Glomerular visceral epithelial cell (primary cell): Measurements from ENCODE around the gene SNAPC2.
A peak's percentile ranks its signal among the peaks of the same experiment; 100 is the strongest.

Experiments
- DNase-seq: peaks from one replicate; pipeline ENCODE4 v3.0.0-alpha.2; 2016; ENCODE audit errors: extremely low spot score

SNAPC2 gene

GRCh38 chr19:7888826-7889217 is 31.3 kb upstream of the SNAPC2 start:
- no peak for DNase-seq

DNA sequence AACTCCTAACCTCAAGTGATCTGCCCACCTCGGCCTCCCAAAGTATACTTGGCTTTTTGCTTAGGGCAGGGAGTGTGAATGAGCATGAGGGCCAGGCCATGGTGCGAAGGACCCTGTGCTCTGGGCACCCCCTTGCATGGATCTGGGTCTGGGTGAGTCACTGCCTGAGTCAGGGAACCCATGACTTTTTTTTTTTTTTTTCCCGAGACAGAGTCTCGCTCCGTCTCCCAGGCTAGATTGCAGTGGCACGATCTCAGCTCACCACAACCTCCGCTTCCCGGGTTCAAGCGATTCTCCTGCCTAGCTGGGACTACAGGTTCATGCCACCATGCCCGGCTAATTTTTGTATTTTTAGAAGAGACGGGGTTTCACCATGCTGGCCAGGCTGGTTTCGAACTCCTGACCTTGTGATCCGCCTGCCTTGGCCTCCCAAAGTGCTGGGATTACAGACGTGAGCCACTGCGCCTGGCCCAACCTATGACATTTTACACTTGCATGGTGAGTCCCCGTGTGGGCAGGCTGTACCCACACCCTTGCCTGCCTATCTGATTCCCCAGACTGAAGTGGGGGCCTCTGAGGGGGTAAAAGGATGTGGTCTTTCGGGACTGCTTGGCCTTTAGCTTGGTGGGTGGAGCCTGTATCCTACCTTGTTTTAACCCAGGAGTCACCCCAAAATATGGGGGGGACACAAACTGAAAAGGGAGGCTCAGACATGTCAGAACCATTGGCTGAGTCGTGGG is 26.6 kb upstream of the SNAPC2 start:
- DNase-seq: peak; percentile 81

DNA sequence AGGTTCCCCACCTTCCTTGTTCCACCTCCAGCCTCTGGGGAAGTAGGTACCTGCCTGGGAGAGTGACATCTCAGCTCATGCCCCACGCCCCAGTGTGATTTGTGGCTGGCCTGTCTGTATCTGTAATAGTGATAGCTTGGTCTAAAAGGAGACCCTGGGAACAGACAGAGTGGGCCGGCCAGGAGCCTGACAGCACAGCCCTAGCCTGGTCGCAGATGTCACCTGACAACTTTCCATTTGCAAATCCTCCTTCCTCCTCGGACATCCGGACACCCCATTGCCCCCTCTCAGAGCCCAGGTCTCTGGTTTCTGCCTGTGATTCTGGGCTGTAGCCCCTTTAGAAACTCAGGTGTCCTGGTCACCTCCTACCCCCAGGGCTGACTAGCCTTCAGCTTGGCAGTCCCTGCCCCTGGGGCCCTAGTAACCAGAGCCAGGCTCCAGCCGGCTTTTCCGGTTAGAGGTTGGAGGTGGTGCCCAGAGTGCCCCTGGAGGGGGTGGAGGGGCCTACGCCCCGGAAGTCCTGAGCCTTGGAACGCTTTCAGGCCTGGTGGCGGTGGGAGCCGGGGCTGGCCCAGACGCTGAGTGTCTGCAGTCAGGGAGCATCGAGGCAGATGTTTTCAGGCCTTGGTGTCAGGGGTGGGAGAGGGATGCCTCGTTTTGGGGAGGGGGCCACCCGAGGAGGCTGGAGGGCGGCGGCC is 25.4 kb upstream of the SNAPC2 start:
- DNase-seq: no peak

DNA sequence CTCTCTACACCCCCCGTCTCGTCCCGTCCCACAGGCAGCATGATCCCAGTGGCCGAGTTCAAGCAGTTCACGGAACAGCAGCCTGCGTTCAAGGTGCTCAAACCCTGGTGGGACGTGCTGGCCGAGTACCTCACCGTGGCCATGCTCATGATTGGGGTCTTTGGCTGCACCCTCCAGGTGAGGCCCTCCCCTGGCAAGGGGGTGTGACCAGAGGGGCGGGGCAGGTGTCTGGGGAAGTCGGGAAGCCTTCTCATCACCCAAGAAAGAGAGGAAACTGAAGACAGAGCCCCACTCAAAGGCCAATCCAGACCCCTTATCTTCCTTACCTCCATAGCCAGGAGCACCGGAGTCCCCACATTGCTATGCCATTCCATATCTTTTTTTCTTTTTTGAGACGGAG is 24.6 kb upstream of the SNAPC2 start:
- DNase-seq: no peak

DNA sequence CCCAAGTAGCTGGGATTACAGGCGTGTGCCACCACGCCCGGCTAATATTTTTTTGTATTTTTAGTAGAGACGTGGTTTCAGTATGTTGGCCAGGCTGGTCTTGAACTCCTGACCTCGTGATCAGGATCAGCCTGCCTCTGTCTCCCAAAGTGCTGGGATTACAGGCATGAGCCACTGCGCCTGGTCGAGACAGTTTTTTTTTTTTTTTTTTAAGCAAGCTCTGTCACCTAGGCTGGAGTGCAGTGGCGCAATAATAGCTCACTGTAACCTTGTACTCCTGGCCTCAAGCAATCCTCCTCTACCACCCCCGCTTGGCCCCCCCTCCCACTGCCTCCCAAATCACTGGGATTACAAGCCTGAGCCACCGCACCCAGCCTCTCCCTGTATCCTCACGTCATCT is 22.8 kb upstream of the SNAPC2 start:
- DNase-seq: no peak

DNA sequence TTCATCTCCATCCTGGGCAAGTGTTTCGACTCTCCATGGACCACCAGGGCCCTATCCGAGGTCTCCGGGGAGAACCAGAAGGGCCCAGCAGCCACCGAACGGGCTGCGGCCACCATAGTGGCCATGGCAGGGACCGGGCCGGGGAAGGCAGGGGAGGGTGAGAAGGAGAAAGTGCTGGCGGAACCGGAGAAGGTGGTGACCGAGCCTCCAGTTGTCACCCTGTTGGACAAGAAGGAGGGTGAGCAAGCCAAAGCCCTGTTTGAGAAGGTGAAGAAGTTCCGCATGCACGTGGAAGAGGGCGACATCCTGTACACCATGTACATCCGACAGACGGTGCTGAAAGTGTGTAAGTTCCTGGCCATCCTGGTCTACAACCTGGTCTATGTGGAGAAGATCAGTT is 21.2 kb upstream of the SNAPC2 start:
- no peak for DNase-seq

GRCh38 chr19:7899751-7900378 is 20.3 kb upstream of the SNAPC2 start:
- DNase-seq: no peak

GRCh38 chr19:7900401-7900870 is 19.7 kb upstream of the SNAPC2 start:
- no peak for DNase-seq

DNA sequence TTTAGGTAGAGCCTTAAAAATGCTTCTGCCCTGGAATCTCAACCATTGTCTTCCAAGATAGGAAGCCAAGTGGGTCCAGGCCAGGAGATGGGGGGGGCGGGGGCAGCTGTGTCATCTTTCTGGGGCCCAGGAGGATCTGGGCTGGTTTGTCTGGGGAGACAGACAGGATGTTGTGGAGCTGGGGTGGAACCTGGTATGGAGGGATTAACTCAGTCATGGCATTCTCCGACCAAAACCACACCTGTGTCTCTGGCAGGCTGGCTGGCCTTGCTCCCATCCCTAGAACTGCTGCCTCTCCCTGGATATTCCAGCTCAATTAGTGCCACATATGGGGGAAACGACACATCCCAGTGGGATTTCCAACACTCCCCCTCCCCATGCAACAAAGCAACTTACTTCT is 19.2 kb upstream of the SNAPC2 start:
- peak; percentile 35 for DNase-seq

GRCh38 chr19:7901337-7901736 is 18.8 kb upstream of the SNAPC2 start:
- no peak for DNase-seq

- DNase-seq: no peak
Observed at GRCh38 chr19:7902796-7903243, 17.3 kb upstream of the SNAPC2 start.

DNA sequence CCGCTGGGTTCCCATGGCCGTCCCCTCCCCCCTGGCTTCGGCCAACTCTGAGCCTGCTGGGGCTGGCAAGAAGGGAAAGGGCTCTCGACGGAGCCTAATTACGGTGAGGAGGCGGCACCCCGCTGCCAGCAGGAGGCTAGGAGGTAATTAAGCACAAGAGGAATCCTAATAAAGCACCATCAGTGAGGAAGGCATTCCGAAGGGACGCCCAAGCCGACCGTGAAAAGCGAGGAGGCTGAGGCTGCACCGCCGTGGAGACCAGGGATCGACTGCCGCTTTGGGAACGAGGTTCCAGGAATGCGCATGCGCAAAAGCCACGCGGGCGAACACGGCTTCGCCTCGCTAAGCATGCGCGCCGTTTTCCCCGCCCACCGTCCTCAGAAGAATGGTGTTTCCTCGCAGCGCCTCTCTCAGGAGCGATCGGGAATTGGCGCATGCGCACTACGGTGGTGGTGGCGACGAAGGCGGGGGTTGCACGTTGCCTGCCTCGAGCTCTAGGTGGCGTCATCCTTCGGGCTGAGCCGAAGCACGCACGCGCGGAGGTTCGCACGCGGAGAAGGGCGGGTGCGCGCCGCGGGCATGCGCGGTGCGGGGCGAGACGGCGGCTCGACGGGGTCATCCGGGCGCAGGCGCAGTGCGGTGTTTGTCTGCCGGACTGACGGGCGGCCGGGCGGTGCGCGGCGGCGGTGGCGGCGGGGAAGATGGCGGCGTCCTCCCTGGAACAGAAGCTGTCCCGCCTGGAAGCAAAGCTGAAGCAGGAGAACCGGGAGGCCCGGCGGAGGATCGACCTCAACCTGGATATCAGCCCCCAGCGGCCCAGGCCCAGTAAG is 16.7 kb upstream of the SNAPC2 start, which contains the start of gene MAP2K7:
Gene MAP2K7, plus strand, starts transcription at position 634 of the 830 bp plus-strand sequence. Its CDS starts 68 bp downstream, at position 702.
- peak; percentile 100 for DNase-seq

DNA sequence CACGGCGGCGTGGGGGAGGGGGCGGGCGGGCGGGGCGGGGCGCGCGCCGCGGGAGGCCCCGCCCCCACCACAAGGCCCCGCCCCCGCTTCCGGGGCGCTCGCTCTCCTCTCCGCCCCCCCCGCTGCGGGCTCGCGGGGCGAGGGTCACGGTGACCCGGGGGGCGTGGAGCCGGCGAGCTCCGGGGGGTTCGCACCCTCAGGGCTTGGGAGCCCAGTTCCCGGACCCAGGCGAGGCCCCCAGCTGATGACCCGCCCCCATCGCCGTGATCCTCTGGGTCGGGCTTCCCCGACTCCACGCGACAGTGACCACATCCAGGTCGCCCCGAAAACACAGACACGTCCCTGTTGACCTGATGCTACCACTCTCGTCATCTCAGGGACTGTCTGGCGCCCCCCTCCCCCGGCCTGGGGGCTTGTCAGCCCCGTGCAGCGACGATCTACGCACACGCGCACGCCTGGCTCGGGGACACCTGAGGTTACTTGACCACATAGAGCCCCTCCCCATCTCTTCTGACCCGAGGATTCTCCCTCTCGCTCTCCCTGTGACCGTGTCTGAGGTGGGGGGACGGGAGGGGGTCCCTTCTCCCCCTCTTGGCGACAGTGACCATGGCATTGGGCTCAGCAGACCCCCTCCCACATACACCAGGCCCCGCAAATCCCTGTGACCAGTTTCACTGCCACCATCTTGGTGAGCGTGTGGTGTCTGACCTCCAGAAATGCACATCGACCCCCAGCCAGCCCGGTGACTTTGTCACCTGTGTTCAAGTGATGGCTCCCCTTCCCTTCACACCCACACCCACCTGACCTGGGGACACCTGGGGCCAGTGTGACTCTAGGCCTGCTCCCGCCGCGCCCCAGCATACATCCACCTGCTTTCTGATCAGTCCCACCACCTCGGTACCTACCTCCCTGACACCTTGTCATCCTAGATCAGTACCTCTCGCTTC is 15.8 kb upstream of the SNAPC2 start:
- no peak for DNase-seq

DNA sequence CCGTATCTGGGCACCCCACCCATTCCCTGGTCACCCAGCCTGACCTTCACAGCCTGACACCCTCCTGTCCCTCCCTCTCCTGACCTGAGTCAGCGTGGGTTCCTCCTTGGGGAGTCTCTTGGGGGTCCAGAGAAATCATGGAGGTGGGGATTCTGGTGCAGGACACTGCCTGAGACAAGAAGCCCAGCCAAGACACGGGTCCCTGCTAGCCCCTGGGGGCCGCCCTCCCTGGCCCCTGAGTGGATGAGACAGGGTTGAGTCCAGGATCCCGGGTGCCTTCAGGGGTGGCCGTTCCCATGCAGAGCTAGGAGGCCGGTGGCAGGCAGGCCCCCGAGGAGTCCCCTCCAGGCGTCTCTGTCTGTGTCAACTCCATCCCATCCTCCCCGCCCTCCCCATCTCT is 14.9 kb upstream of the SNAPC2 start:
- no peak for DNase-seq

DNA sequence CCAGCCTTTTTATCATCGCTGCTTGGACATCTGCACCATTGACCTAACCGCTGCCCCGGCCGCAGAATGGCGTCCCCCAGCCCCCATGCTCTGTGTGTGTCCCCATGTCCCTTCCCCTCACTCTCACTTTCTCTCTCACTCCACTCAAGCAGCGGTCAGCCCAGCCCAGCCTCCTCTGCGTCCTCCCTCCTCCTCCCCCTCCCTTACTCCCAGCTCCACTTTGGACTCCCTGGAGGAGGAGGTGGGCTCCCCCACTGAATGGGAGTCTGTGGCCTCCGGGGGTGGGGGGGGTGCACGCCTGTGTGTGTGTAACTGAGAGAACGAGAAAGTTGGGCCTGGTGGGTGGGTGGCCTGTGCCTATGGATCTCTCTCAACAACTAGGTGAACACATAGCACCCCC is 14.3 kb upstream of the SNAPC2 start:
- no peak for DNase-seq

GRCh38 chr19:7907122-7907521 is 13.0 kb upstream of the SNAPC2 start:
- DNase-seq: no peak

DNA sequence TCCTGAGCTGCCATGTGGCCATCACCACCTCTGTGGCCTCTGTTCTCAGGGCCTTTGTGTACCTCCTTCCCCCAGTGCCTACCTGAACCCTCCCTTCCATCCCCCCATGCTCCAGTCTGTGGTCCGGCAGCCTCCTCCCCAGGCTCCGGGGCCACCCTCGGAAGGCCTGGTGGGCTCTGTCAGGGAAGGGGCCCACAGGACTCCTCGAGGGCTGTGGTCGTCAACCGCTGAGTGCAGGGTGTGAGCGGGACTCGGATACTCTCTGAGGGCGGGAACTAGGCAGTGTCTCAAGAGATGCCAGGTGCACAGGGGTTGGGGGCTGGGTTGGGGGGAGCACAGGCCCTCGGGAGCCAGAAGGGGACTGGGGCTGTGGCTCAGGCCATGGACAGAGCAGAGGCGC is 12.6 kb upstream of the SNAPC2 start:
- DNase-seq: no peak

DNA sequence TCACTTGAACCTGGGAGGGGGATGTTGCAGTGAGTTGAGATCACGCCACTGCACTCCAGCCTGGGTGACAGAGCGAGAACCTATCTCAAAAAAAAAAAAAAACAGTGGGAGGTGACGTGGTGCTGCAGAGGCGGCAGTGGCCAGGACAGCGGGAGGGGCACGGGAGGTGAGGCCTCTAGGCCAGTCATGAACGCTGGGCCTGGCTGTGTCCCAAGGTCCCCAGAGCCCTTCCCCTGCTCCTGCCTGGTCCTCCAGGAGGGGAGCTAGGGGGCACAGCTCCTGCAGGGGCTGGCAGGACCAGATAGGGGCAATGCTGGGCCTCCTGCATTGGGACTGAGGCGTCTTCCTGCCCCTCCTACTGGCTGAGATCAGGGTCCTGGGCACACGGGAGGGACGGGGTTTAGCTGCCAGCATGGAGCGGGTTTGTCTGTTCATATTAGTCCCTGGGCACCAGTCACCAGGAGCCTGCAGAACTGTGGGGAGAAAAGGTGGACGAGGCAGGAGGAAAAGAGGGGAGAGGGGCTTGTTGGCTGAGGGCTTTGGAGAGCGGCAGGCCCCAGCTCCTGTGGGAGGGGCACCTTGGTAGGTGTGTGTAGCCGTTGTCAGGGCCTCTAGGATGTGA is 11.9 kb upstream of the SNAPC2 start:
- no peak for DNase-seq

DNA sequence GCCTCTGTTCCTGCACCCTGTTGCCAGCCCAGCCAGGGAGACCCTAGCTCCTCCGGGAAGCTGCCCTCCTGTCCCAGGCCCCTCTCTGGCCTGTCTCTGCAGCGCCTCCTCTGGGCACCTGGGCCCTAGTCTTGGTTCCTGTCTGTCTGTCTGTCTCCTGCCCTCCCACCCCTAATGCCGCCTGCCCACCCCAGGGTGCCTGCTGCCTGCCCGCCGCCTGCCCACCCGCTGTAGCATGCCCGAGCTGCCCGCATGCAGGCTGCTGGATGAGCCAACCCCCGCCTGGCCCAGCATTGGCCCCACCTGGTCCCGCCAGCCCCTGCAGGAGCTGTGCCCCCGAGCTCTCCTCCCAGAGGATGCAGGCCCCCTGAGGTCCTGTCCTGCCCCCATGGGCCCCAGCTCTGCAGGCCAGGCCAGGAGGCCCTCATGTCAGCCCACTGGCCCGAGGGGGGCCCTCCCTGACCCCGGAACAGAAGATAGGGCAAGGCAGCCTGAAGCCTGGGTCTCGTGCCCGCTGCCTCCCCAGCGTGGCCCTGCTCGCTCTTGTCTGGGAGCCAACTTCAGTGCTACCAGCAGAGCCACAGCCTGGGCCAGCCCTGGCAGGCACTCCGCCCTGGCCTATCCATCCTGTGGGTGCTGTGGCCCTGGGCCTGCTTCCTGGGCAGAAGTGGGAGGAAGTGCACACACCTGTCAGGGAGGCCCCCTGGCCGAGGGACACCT is 11.2 kb upstream of the SNAPC2 start:
- no peak for DNase-seq
